ENCODE data around the gene PDGFRB.

The PDGFRB gene

DNA sequence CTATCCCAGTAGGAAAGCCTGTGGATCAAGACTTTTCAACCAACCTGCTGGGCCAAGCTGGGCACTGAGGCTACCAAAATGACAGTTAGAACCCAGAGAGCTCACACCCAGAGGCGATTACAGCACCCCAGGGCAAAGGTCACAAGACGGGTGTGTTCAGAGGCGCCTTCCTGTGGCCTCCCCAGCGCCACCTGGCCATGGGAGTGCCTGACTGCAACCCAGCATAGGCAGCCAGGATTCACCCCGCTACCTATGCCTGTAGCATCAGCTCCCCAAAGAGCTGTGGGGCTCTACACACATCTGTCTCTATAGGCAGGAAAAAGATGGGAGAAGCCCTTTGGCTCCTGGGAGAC, 33.5 kb downstream of the PDGFRB start:
- Histone ChIP-seq H3K9me3 (no peaks in the 10 kb centered on the region), H3K4me1 (no peaks in the 10 kb centered on the region), H3K4me3 (no peak overlapping the region), H3K27me3 (ENCODE audit: low read depth) (no peaks in the 10 kb centered on the region), H3K36me3 (replicated peaks) (no peaks in the 10 kb centered on the region)
- no peak for DNase-seq (ENCODE audit: low spot score in 2 of 2)
- in situ Hi-C loops (cut with MboI; ENCODE audit: low sequenced_read_pairs), result loop anchor here (10.0 kb wide), 1 partner anchor 313 kb away; no protein-coding TSS in a partner anchor

- no peaks in the 10 kb centered on the region for H3K4me1 ChIP-seq
- in situ Hi-C loops (cut with MboI; ENCODE audit: low sequenced_read_pairs), result loop anchor here (10.0 kb wide), 1 partner anchor 313 kb away; no protein-coding TSS in a partner anchor
- DNase-seq (ENCODE audit: low spot score in 2 of 2), result no peak
- no peaks in the 10 kb centered on the region for H3K9me3 ChIP-seq
- no peak overlapping the region for H3K4me3 ChIP-seq
- no peaks in the 10 kb centered on the region for H3K36me3 ChIP-seq (replicated peaks)
- H3K27me3 ChIP-seq (ENCODE audit: low read depth), result no peaks in the 10 kb centered on the region
Observed at GRCh38 chr5:150121448-150122157, 34.0 kb downstream of the PDGFRB start.

DNA sequence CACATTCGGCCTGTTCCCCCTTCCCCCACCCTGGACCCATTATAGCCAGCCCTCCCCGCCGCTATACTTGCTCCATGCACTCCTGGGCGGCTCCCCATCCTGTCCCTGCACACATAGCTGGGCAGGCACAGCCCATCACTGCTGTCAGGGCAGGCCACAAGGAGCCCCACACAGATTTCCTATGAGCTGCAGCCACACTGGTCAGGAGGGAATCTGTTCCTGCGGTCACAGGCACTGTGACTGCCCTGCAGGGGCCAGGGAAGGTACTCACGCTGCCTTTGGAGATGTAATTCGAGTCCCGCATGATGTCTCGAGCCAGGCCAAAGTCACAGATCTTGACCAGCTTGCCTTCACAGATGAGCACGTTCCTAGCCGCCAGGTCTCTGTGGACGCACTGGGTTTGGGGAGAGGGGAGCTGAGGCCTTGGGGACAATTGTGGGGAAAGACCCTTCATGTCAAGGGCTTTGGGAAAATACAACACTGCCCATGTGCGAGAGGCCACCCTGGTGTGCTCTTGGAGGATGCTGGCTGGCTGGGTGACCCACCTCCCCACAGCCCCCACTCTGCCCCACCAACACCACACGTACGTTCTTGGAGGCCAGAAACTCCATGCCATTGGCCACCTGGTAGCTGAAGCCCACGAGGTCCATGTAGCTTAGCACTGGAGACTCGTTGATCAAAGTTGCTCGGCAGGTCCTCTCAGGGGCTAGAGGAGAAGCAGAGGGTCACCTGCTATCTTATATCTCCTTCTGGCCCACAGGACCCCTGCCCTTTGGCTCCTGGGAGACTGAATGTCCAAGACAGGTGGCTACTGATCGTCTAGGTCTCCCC, 34.8 kb downstream of the PDGFRB start:
- no peaks in the 10 kb centered on the region for H3K4me1 ChIP-seq
- no peak overlapping the region for H3K4me3 ChIP-seq
- no peaks in the 10 kb centered on the region for H3K36me3 ChIP-seq (replicated peaks)
- no peaks in the 10 kb centered on the region for H3K27me3 ChIP-seq (ENCODE audit: low read depth)
- no peaks in the 10 kb centered on the region for H3K9me3 ChIP-seq
- in situ Hi-C loops (cut with MboI; ENCODE audit: low sequenced_read_pairs), result loop anchor here (10.0 kb wide), 1 partner anchor 314 kb away; no protein-coding TSS in a partner anchor
- DNase-seq (ENCODE audit: low spot score in 2 of 2), result no peak

- DNase-seq (ENCODE audit: low spot score in 2 of 2), result no peak
- no peaks in the 10 kb centered on the region for H3K27me3 ChIP-seq (ENCODE audit: low read depth)
- in situ Hi-C loops (cut with MboI; ENCODE audit: low sequenced_read_pairs), result loop anchor here (10.0 kb wide), 1 partner anchor 315 kb away; no protein-coding TSS in a partner anchor
- no peak overlapping the region for H3K4me3 ChIP-seq
- H3K4me1 ChIP-seq, result no peaks in the 10 kb centered on the region
- no peaks in the 10 kb centered on the region for H3K36me3 ChIP-seq (replicated peaks)
- H3K9me3 ChIP-seq, result no peaks in the 10 kb centered on the region
Observed at GRCh38 chr5:150120062-150120441, 35.6 kb downstream of the PDGFRB start.

GRCh38 chr5:150119421-150120061, 36.1 kb downstream of the PDGFRB start:
- H3K36me3 ChIP-seq (replicated peaks), result no peaks in the 10 kb centered on the region

DNA sequence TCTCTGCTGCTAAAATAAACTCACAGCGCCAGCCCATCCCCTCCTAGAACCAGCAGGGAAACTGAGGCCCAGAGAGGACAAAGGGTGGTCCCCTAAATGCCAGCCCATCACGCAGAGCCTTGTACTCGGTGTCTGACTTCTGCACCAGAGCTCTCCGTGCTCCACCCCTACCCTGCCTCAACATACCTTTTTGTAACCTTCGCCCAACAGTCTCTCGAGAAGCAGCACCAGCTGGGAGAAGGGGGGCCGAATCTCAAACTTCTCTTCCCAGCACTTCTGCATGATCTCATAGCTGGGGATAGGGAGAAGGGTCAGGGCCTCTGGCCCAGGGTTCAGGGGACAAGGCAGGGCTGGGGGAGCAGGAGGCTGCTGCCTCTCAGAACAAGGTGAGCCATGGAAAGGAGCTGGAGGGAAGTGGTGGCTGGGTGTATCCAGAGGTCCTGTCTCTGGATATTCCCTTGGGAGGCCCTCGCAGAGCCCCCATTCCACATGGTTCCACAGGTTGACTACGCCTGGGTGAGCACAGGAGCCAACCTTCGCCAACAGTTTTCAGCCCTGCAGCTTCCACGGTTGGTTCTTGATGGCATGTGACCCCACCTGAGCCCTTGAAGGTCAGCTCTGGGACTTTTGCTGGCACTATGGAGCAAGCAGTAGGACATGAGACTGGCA, 37.0 kb downstream of the PDGFRB start:
- Histone ChIP-seq H3K4me3 (no peak overlapping the region), H3K4me1 (no peaks in the 10 kb centered on the region), H3K27me3 (ENCODE audit: low read depth) (no peaks in the 10 kb centered on the region), H3K36me3 (replicated peaks) (no peaks in the 10 kb centered on the region), H3K9me3 (no peaks in the 10 kb centered on the region)
- DNase-seq (ENCODE audit: low spot score in 2 of 2), result peak in 1 of 2 experiments; percentile 4
- in situ Hi-C loops (cut with MboI; ENCODE audit: low sequenced_read_pairs), result no loop called here

More at GRCh38 chr5:150119421-150120061, 36.1 kb downstream of the PDGFRB start:
- H3K4me3 ChIP-seq, result no peak overlapping the region
- H3K9me3 ChIP-seq, result no peaks in the 10 kb centered on the region
- in situ Hi-C loops (cut with MboI; ENCODE audit: low sequenced_read_pairs), result loop anchor here (10.0 kb wide), 1 partner anchor 315 kb away; no protein-coding TSS in a partner anchor
- peak in 1 of 2 experiments; percentile 4 for DNase-seq (ENCODE audit: low spot score in 2 of 2)
- no peaks in the 10 kb centered on the region for H3K4me1 ChIP-seq
- H3K27me3 ChIP-seq (ENCODE audit: low read depth), result no peaks in the 10 kb centered on the region

GRCh38 chr5:150117945-150118560, 37.6 kb downstream of the PDGFRB start:
- DNase-seq (ENCODE audit: low spot score in 2 of 2), result peak in 1 of 2 experiments; percentile 2
- Histone ChIP-seq H3K36me3 (replicated peaks) (no peaks in the 10 kb centered on the region), H3K4me1 (peaks cover under 1% of the 10 kb centered on the region), H3K27me3 (ENCODE audit: low read depth) (no peaks in the 10 kb centered on the region), H3K4me3 (no peak overlapping the region), H3K9me3 (no peaks in the 10 kb centered on the region)
- in situ Hi-C loops (cut with MboI; ENCODE audit: low sequenced_read_pairs), result no loop called here

GRCh38 chr5:150116667-150117400, 38.8 kb downstream of the PDGFRB start:
- Histone ChIP-seq H3K4me1 (peaks cover 11% of the 10 kb centered on the region), H3K9me3 (no peaks in the 10 kb centered on the region), H3K36me3 (replicated peaks) (no peaks in the 10 kb centered on the region), H3K27me3 (ENCODE audit: low read depth) (no peaks in the 10 kb centered on the region), H3K4me3 (no peak overlapping the region)
- peak in 1 of 2 experiments; percentile 12 for DNase-seq (ENCODE audit: low spot score in 2 of 2)
- in situ Hi-C loops (cut with MboI; ENCODE audit: low sequenced_read_pairs), result no loop called here

DNA sequence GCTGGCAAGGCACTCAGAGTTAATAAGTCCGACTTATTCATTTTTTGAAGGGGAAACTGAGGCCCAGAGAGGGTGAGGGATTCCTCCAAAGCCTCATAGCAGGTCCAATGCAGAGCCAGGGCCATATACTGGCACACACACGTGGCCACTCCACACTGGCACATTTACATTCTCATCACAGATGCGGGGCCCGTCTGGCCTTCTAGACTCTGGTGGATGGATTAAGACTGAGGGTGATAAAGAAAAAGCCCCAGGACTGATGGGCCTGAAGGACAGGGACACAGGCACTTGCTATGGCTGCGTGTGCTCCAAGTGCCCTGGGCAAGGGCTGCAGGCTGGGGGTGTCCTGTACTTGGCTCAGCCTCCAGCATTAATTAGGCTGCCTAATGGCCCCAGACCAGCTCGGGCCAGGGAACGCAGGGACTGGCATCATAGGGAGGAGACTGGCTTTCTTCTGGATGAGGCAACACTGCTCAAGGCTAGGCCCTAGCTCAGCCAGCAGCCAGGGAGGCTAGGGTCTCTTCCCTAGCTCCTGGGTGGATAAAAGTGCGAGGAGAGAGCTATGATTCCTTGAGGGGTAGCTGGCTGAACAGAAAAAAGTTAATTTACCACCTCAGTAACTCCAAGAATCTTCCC, 40.8 kb downstream of the PDGFRB start:
- in situ Hi-C loops (cut with MboI; ENCODE audit: low sequenced_read_pairs), result no loop called here
- Histone ChIP-seq H3K36me3 (replicated peaks) (no peaks in the 10 kb centered on the region), H3K4me1 (peaks cover 12% of the 10 kb centered on the region), H3K9me3 (no peaks in the 10 kb centered on the region), H3K27me3 (ENCODE audit: low read depth) (no peaks in the 10 kb centered on the region), H3K4me3 (no peak overlapping the region)
- DNase-seq (ENCODE audit: low spot score in 2 of 2), result no peak

GRCh38 chr5:150114102-150114641, 41.5 kb downstream of the PDGFRB start:
- Histone ChIP-seq H3K27me3 (ENCODE audit: low read depth) (no peaks in the 10 kb centered on the region), H3K4me1 (peaks cover 12% of the 10 kb centered on the region), H3K36me3 (replicated peaks) (no peaks in the 10 kb centered on the region), H3K4me3 (no peak overlapping the region), H3K9me3 (no peaks in the 10 kb centered on the region)
- peak in 1 of 2 experiments; percentile 11 for DNase-seq (ENCODE audit: low spot score in 2 of 2)
- in situ Hi-C loops (cut with MboI; ENCODE audit: low sequenced_read_pairs), result no loop called here

DNA sequence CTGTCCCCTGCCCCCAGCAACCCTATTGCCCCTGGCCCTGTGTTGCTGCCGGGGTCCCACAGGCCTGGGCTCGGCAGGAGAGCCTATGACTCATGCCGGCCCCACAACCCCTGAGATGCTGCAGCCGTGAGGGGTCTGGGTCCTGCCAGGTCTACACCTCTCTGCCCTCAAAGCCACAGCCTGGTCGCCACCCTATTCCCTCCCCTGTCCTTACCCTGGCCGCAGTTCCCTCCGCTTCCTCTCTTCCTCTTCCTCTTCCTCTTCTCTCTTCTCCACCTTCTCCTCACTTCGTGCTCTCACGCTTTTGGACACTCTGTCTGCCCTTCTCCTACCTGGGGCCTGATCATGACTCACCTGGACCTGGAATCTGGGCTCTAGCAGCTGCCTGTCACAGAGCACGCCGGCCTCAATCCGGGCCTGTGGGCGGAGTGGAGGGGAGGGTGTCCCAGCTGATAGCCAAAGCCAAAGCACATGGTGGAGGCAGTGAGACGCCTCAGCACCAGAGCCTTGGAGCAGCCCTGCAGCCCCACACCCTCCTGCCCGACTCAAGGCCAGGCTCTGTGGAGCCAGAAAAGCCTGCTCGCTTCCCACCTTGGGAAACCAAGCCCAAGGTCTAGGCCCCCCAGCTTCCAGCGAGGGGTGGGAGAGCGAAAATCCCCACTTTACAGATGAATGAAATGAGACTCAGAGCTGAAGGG, 42.4 kb downstream of the PDGFRB start:
- no peaks in the 10 kb centered on the region for H3K36me3 ChIP-seq (replicated peaks)
- H3K9me3 ChIP-seq, result no peaks in the 10 kb centered on the region
- H3K4me1 ChIP-seq, result peaks cover 12% of the 10 kb centered on the region
- no peak overlapping the region for H3K4me3 ChIP-seq
- no peak for DNase-seq (ENCODE audit: low spot score in 2 of 2)
- in situ Hi-C loops (cut with MboI; ENCODE audit: low sequenced_read_pairs), result no loop called here
- H3K27me3 ChIP-seq (ENCODE audit: low read depth), result no peaks in the 10 kb centered on the region
